ENCODE results near the gene ADAT3.
A peak's percentile ranks its signal among the peaks of the same experiment; 100 is the strongest.

The ADAT3 gene

GRCh38 chr19:1945899-1946298 lies 40.7 kb downstream of the ADAT3 start:
- Histone ChIP-seq H3K27me3 (ENCODE audit: control insufficient read depth, low read length) (no peaks in the 10 kb centered on the region), H3K4me3 (ENCODE audit: low read length) (no peak overlapping the region), H3K79me2 (ENCODE audit: control insufficient read depth, low read length) (peaks cover 91% of the 10 kb centered on the region), H3K9me3 (ENCODE audit: control insufficient read depth, insufficient read depth, low read length) (no peaks in the 10 kb centered on the region), H4K20me1 (ENCODE audit: control insufficient read depth, insufficient read depth, low read depth, low read length) (peaks cover 30% of the 10 kb centered on the region; the same call in 1 of the 2 replicates), H3K4me2 (ENCODE audit: low read length) (no peak overlapping the region), H3K9me2 (replicated peaks; ENCODE audit: control insufficient read depth, low read length) (no peaks in the 10 kb centered on the region), H3F3A (ENCODE audit: control insufficient read depth, insufficient read depth) (peaks cover 9% of the 10 kb centered on the region), H3K4me1 (ENCODE audit: control insufficient read depth, low read length) (peaks cover 16% of the 10 kb centered on the region), H3K27ac (ENCODE audit: low read depth, low read length) (no peak overlapping the region), H3K36me3 (ENCODE audit: control insufficient read depth, low read length) (peaks cover 16% of the 10 kb centered on the region)
- TF ChIP-seq, protein P1, sequence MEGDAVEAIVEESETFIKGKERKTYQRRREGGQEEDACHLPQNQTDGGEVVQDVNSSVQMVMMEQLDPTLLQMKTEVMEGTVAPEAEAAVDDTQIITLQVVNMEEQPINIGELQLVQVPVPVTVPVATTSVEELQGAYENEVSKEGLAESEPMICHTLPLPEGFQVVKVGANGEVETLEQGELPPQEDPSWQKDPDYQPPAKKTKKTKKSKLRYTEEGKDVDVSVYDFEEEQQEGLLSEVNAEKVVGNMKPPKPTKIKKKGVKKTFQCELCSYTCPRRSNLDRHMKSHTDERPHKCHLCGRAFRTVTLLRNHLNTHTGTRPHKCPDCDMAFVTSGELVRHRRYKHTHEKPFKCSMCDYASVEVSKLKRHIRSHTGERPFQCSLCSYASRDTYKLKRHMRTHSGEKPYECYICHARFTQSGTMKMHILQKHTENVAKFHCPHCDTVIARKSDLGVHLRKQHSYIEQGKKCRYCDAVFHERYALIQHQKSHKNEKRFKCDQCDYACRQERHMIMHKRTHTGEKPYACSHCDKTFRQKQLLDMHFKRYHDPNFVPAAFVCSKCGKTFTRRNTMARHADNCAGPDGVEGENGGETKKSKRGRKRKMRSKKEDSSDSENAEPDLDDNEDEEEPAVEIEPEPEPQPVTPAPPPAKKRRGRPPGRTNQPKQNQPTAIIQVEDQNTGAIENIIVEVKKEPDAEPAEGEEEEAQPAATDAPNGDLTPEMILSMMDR (IDR thresholded peaks at IDR 0.05; ENCODE audit: low read depth, low read length, poor library complexity, severe bottlenecking): peak; percentile 69
- no peak for TF ChIP-seq EZH2phosphoT487 (IDR thresholded peaks at IDR 0.05; ENCODE audit: borderline replicate concordance, low read length)

DNA sequence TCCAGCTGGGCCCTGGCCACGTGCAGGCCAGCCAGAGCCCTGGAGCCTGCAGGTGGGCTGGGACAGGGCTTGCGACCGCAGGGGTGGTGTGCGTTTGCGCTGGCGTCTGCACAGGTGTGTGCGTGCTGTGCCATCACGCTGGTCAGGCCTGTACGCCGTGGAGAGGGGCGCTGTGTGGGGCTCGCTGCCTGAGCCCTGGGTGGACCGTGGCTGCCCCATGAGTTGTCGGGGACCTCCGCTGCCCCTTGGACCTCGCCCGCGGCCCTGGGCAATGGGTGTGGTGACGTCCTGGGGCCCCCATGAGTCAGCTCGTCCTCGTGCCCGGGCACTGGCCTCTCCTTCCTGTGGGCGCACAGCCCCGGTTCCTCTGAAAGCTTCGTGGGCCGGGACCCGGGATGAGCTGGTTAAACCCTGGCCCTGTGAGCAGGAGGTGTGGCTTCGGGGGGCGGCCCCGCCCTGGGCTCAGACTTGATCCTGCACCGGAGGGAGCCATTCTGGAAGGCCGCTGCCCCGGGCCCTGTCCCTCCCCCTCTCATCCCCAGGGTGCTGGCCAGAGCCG lies 42.5 kb downstream of the ADAT3 start:
- peaks cover 13% of the 10 kb centered on the region for H3K4me1 ChIP-seq (ENCODE audit: control insufficient read depth, low read length)
- TF ChIP-seq EZH2phosphoT487 (IDR thresholded peaks at IDR 0.05; ENCODE audit: borderline replicate concordance, low read length): no peak
- TF ChIP-seq, protein P1 (IDR thresholded peaks at IDR 0.05; ENCODE audit: low read depth, low read length, poor library complexity, severe bottlenecking): no peak
- peaks cover 94% of the 10 kb centered on the region for H3K79me2 ChIP-seq (ENCODE audit: control insufficient read depth, low read length)
- H3K36me3 ChIP-seq (ENCODE audit: control insufficient read depth, low read length): peaks cover 12% of the 10 kb centered on the region
- no peak overlapping the region for H3K4me3 ChIP-seq (ENCODE audit: low read length)
- peaks cover 33% of the 10 kb centered on the region; the same call in 1 of the 2 replicates for H4K20me1 ChIP-seq (ENCODE audit: control insufficient read depth, insufficient read depth, low read depth, low read length)
- no peaks in the 10 kb centered on the region for H3K9me2 ChIP-seq (replicated peaks; ENCODE audit: control insufficient read depth, low read length)
- H3K9me3 ChIP-seq (ENCODE audit: control insufficient read depth, insufficient read depth, low read length): no peaks in the 10 kb centered on the region
- no peak overlapping the region for H3K27ac ChIP-seq (ENCODE audit: low read depth, low read length)
- peaks cover 4% of the 10 kb centered on the region for H3F3A ChIP-seq (ENCODE audit: control insufficient read depth, insufficient read depth)
- H3K27me3 ChIP-seq (ENCODE audit: control insufficient read depth, low read length): no peaks in the 10 kb centered on the region
- H3K4me2 ChIP-seq (ENCODE audit: low read length): no peak overlapping the region

- Histone ChIP-seq H3F3A (ENCODE audit: control insufficient read depth, insufficient read depth) (no peaks in the 10 kb centered on the region), H4K20me1 (ENCODE audit: control insufficient read depth, insufficient read depth, low read depth, low read length) (peaks cover 19% of the 10 kb centered on the region), H3K9me3 (ENCODE audit: control insufficient read depth, insufficient read depth, low read length) (no peaks in the 10 kb centered on the region), H3K9me2 (replicated peaks; ENCODE audit: control insufficient read depth, low read length) (no peaks in the 10 kb centered on the region), H3K36me3 (ENCODE audit: control insufficient read depth, low read length) (peaks cover 16% of the 10 kb centered on the region), H3K27me3 (ENCODE audit: control insufficient read depth, low read length) (no peaks in the 10 kb centered on the region), H3K4me1 (ENCODE audit: control insufficient read depth, low read length) (no peaks in the 10 kb centered on the region), H3K79me2 (ENCODE audit: control insufficient read depth, low read length) (peaks cover 94% of the 10 kb centered on the region), H3K4me2 (ENCODE audit: low read length) (no peak overlapping the region), H3K27ac (ENCODE audit: low read depth, low read length) (no peak overlapping the region), H3K4me3 (ENCODE audit: low read length) (no peak overlapping the region)
- TF ChIP-seq EZH2phosphoT487 (IDR thresholded peaks at IDR 0.05; ENCODE audit: borderline replicate concordance, low read length): no peak
- TF ChIP-seq, protein P1 (IDR thresholded peaks at IDR 0.05; ENCODE audit: low read depth, low read length, poor library complexity, severe bottlenecking): no peak
Observed at GRCh38 chr19:1949304-1950101, 44.3 kb downstream of the ADAT3 start.
